Sigmoid colon (tissue), 7 donors: ENCODE results near the gene GNAI3. TPM values are rescaled to one million over a fixed set of nuclear protein-coding genes. Genes with fewer than 3 reads are reported as not detected.

Source experiments
- DNase-seq: peaks from one replicate; pipeline ENCODE4 v3.0.0-alpha.2; 2019
- H3K27ac ChIP-seq, 4 donors: fragments of 200-600 bp; sonication (generic); one replicate each; pipeline ENCODE4 v1.5.1; 2016 to 2019; ENCODE audit warnings: mild to moderate bottlenecking in 1 of 4
- H3K27me3 ChIP-seq, 3 donors: fragments of 200-600 bp; sonication (generic); one replicate each; pipeline ENCODE4 v1.5.1; 2019; ENCODE audit warnings: mild to moderate bottlenecking in 1 of 3
- H3K36me3 ChIP-seq, 4 donors: fragments of 200-600 bp; sonication (generic); one replicate each; pipeline ENCODE4 v1.5.1; 2016 to 2019
- H3K4me1 ChIP-seq, 4 donors: fragments of 200-600 bp; sonication (generic); one replicate each; pipeline ENCODE4 v1.5.1; 2017 to 2019
- H3K4me3 ChIP-seq, 4 donors: fragments of 200-600 bp; sonication (generic); one replicate each; pipeline ENCODE4 v1.5.1; 2017 to 2019; ENCODE audit warnings: mild to moderate bottlenecking in 2 of 4, moderate library complexity in 1 of 4
- H3K9me3 ChIP-seq, 4 donors: fragments of 200-600 bp in 3 of 4; sonication (generic) in 3 of 4; one replicate each; pipeline versions ENCODE4 v1.5.1 to v1.6.1; 2013 to 2019
- CTCF ChIP-seq, 4 experiments: fragments of 450-650 bp in 3 of 4; fragments of 200-600 bp in 1 of 4; IDR thresholded peaks; one replicate each; pipeline ENCODE4 v1.5.1; 2016 to 2019; ENCODE audit warnings: antibody characterized with exemption in 4 of 4, mild to moderate bottlenecking in 3 of 4, moderate library complexity in 2 of 4
- EP300 ChIP-seq, 4 donors: sonication (generic); formaldehyde crosslinking; IDR thresholded peaks; one replicate each; pipeline ENCODE4 v1.6.1; 2017; ENCODE audit warnings: antibody characterized with exemption in 4 of 4
- POLR2A ChIP-seq, 2 donors: fragments of 450-650 bp; IDR thresholded peaks; one replicate each; pipeline ENCODE4 v1.6.1; 2016; ENCODE audit warnings: antibody characterized with exemption in 2 of 2, mild to moderate bottlenecking in 2 of 2, moderate library complexity in 2 of 2
- POLR2AphosphoS5 ChIP-seq, 4 donors: sonication (generic); formaldehyde crosslinking; IDR thresholded peaks; one replicate each; pipeline ENCODE4 v1.6.1; 2017; ENCODE audit warnings: antibody characterized with exemption in 4 of 4
- WGBS, 2 donors: extraction: QIAGEN DNeasy Blood & Tissue Kit; methylation state at CpG; one replicate each; pipeline ENCODE4 v1.1.7; 2013; 5-methylcytosine and 5-hydroxymethylcytosine counted together
- intact Hi-C: fragments of 100-400 bp; cut with DNase I; formaldehyde crosslinking; loops from one replicate; pipeline ENCODE4 v1.15.1; 2023
- polyA plus RNA-seq, 3 donors: library from polyadenylated mRNA; stranded (reverse); fragments of 200-250 nt; gene quantifications; one replicate each; pipeline ENCODE4 v1.2.3, GENCODE V29; 2013
- total RNA-seq, 4 donors: library from RNA; depleted of rRNA; stranded (reverse); fragments of >200 nt; gene quantifications; one replicate each; pipeline ENCODE4 v1.1.0, GENCODE V29; 2016
- donor health status: healthy with polysubstance abuse.
- donor health status: Bipolar disorder and iron deficiency.
- donor health status: healthy.

Gene GNAI3
- total and polyA plus RNA-seq, 7 donors, result 4.2 to 6.4 (median 5.7) TPM

- no peak overlapping the region for H3K27ac ChIP-seq
- intact Hi-C loops, result no loop called here
These were observed 82.6 kb downstream of the GNAI3 start for GRCh38 chr1:109630898-109631512.

GRCh38 chr1:109631513-109632505 is 83.4 kb downstream of the GNAI3 start:
- intact Hi-C loops, result no loop called here
- Histone ChIP-seq H3K4me3 (no peak overlapping the region), H3K27ac (peak overlapping the region in 1 of 4 donors; percentile 14), H3K4me1 (peaks cover 0 to 20% (median 16%) of the 10 kb centered on the region in 4 donors), H3K36me3 (peaks cover 13 to 42% (median 27%) of the 10 kb centered on the region in 4 donors), H3K27me3 (no peaks in the 10 kb centered on the region), H3K9me3 (no peaks in the 10 kb centered on the region)
- 87 to 88% methylated on average over 16 of the region's 16 CpGs for WGBS, 2 donors
- TF ChIP-seq POLR2AphosphoS5 (IDR thresholded peaks at IDR 0.05) (no peak), CTCF (IDR thresholded peaks at IDR 0.05) (no peak), POLR2A (IDR thresholded peaks at IDR 0.05) (no peak), EP300 (IDR thresholded peaks at IDR 0.05) (no peak)
- DNase-seq, result no peak

More at GRCh38 chr1:109630898-109631512, 82.6 kb downstream of the GNAI3 start:
- Histone ChIP-seq H3K9me3 (no peaks in the 10 kb centered on the region), H3K27me3 (no peaks in the 10 kb centered on the region), H3K4me1 (peaks cover 0 to 12% (median 9%) of the 10 kb centered on the region in 4 donors), H3K36me3 (peaks cover 13 to 50% (median 31%) of the 10 kb centered on the region in 4 donors), H3K4me3 (no peak overlapping the region)
- no peak for DNase-seq
- 96 to 97% methylated on average over 14 of the region's 14 CpGs for WGBS, 2 donors
- no peak for TF ChIP-seq POLR2AphosphoS5 (IDR thresholded peaks at IDR 0.05)
- TF ChIP-seq EP300 (IDR thresholded peaks at IDR 0.05), result no peak
- TF ChIP-seq CTCF (IDR thresholded peaks at IDR 0.05), result no peak
- no peak for TF ChIP-seq POLR2A (IDR thresholded peaks at IDR 0.05)

GRCh38 chr1:109632671-109633346 is 84.4 kb downstream of the GNAI3 start:
- TF ChIP-seq POLR2A (IDR thresholded peaks at IDR 0.05) (no peak), CTCF (IDR thresholded peaks at IDR 0.05) (no peak)
- intact Hi-C loops, result no loop called here
- peak overlapping the region in 2 of 4 donors; percentile 14 to 33 for H3K27ac ChIP-seq
- H3K27me3 ChIP-seq, result no peaks in the 10 kb centered on the region
- H3K4me1 ChIP-seq, result peaks cover 0 to 20% (median 16%) of the 10 kb centered on the region in 4 donors
- 21 to 63% methylated on average over 5 of the region's 5 CpGs for WGBS, 2 donors
- H3K4me3 ChIP-seq, result no peak overlapping the region
- H3K9me3 ChIP-seq, result no peaks in the 10 kb centered on the region
- peaks cover 10 to 32% (median 22%) of the 10 kb centered on the region in 4 donors for H3K36me3 ChIP-seq
- DNase-seq, result no peak

GRCh38 chr1:109634292-109634691 is 85.9 kb downstream of the GNAI3 start:
- intact Hi-C loops, result no loop called here
- WGBS, 2 donors, result 68 to 83% methylated on average over 6 of the region's 6 CpGs

More at GRCh38 chr1:109634292-109634691, 85.9 kb downstream of the GNAI3 start:
- DNase-seq, result no peak
- no peaks in the 10 kb centered on the region for H3K27me3 ChIP-seq
- H3K27ac ChIP-seq, result no peak overlapping the region
- no peaks in the 10 kb centered on the region for H3K9me3 ChIP-seq
- TF ChIP-seq CTCF (IDR thresholded peaks at IDR 0.05) (no peak), POLR2A (IDR thresholded peaks at IDR 0.05) (no peak), EP300 (IDR thresholded peaks at IDR 0.05) (no peak), POLR2AphosphoS5 (IDR thresholded peaks at IDR 0.05) (no peak)
- H3K4me1 ChIP-seq, result peaks cover 0 to 20% (median 16%) of the 10 kb centered on the region in 4 donors
- H3K36me3 ChIP-seq, result peaks cover 3 to 18% (median 10%) of the 10 kb centered on the region in 4 donors
- H3K4me3 ChIP-seq, result no peak overlapping the region
